Loucy (cell line): Measurements from ENCODE around the gene IPO9.

Experiments
- CTCF ChIP-seq: fragments of 200-600 bp; sonication (generic); conservative IDR thresholded peaks from 2 replicates; pipeline ENCODE4 v1.5.1; 2014; ENCODE audit warnings: mild to moderate bottlenecking, antibody characterized with exemption, low read length
- EZH2phosphoT487 ChIP-seq: fragments of 200-600 bp; IDR thresholded peaks from 2 replicates; pipeline ENCODE4 v1.6.1; 2018; ENCODE audit warnings: antibody characterized with exemption, mild to moderate bottlenecking, moderate library complexity, borderline replicate concordance

- TF ChIP-seq CTCF (no peak), EZH2phosphoT487 (no peak)
These were observed 62.0 kb downstream of the IPO9 start for GRCh38 chr1:201890806-201891450.
